Left colon (tissue), 2 donors: ENCODE measurements around the gene ARMC9. TPM values are rescaled to one million over a fixed set of nuclear protein-coding genes. Genes with fewer than 3 reads are reported as not detected.
"Not testable (repeated sequence)": the region's sequence is repeated elsewhere in the genome, so short reads cannot be mapped to it uniquely, and the experiment has no call there.

Source experiments
- ATAC-seq: fragments of 200-7000 bp; cut with Tn5 transposase; one replicate; pipeline ENCODE4 v1.9.1; 2020; ENCODE audit warnings: mild to moderate bottlenecking, moderate library complexity
- DNase-seq, 2 donors: peaks; one replicate each; pipeline ENCODE4 v3.0.0-alpha.2; 2020
- intact Hi-C, 2 donors: fragments of 100-400 bp; cut with DNase I in 1 of 2; cut with micrococcal nuclease in 1 of 2; formaldehyde crosslinking; loops; one replicate each; pipeline versions ENCODE4 v1.11.2 to v1.14.0; 2022; cut with DNase I, micrococcal nuclease
- total RNA-seq, 2 donors: library from RNA; stranded (reverse); fragmentation: NEBNext Ultra II Directional; extraction: Animal tissue kit (Norgen Biotek cat#: 25700); gene quantifications; one replicate each; pipeline ENCODE4 v1.2.1, GENCODE V29; 2021
- donor health status: DM: no; HTN: no; CAD: no.
- donor health status: DM: yes; HTN: yes; CAD: no.

ARMC9 gene
- total RNA-seq, 2 donors from 2014 or later = 9.4 to 13.6 TPM

- ATAC-seq = no peak
- intact Hi-C loops = loop anchor here in 1 of 2 donors (10.0 kb wide), 1 partner anchor 92 kb away; no protein-coding TSS in a partner anchor
- no peak for DNase-seq
Measured at GRCh38 chr2:231196592-231196991, 1.8 kb upstream of the ARMC9 start.

- not testable (repeated sequence) for ATAC-seq, DNase-seq
- intact Hi-C loops = loop anchor here in 1 of 2 donors (10.0 kb wide), 1 partner anchor 92 kb away; no protein-coding TSS in a partner anchor
Measured at GRCh38 chr2:231197196-231197595, 1.2 kb upstream of the ARMC9 start.

GRCh38 chr2:231197706-231198290, 633 bp upstream of the ARMC9 start:
- ATAC-seq (no peak), DNase-seq (no peak)
- intact Hi-C loops = loop anchor here in 1 of 2 donors (10.0 kb wide), 1 partner anchor 93 kb away; no protein-coding TSS in a partner anchor

GRCh38 chr2:231199219-231199618, 788 bp downstream of the ARMC9 start:
- ATAC-seq = peak; percentile 15
- no peak for DNase-seq
- intact Hi-C loops = loop anchor here in 1 of 2 donors (10.0 kb wide), 1 partner anchor 94 kb away; no protein-coding TSS in a partner anchor

- DNase-seq = peak in 1 of 2 donors; percentile 18
- no peak for ATAC-seq
- intact Hi-C loops = no loop called here
Measured at GRCh38 chr2:231200805-231201474, 2.5 kb downstream of the ARMC9 start.

- intact Hi-C loops = no loop called here
- no peak for DNase-seq
Measured at GRCh38 chr2:231201475-231201814, 3.0 kb downstream of the ARMC9 start.

GRCh38 chr2:231203087-231203486, 4.7 kb downstream of the ARMC9 start:
- intact Hi-C loops = no loop called here
- DNase-seq (no peak), ATAC-seq (no peak)

More at GRCh38 chr2:231201475-231201814, 3.0 kb downstream of the ARMC9 start:
- no peak for ATAC-seq

- ATAC-seq = no peak
- intact Hi-C loops = no loop called here
- DNase-seq = no peak
Measured at GRCh38 chr2:231204146-231204545, 5.7 kb downstream of the ARMC9 start.

- intact Hi-C loops = no loop called here
- ATAC-seq (no peak), DNase-seq (peak in 1 of 2 donors; percentile 2)
Measured at GRCh38 chr2:231204581-231204980, 6.2 kb downstream of the ARMC9 start.

- DNase-seq (no peak), ATAC-seq (no peak)
- intact Hi-C loops = no loop called here
Measured at GRCh38 chr2:231207734-231208133, 9.3 kb downstream of the ARMC9 start.

- ATAC-seq (no peak), DNase-seq (no peak)
- intact Hi-C loops = no loop called here
Measured at GRCh38 chr2:231210782-231211181, 12.4 kb downstream of the ARMC9 start.

- intact Hi-C loops = no loop called here
- no peak for DNase-seq
- no peak for ATAC-seq
Measured at GRCh38 chr2:231211486-231211885, 13.1 kb downstream of the ARMC9 start.

- ATAC-seq (no peak), DNase-seq (no peak)
- intact Hi-C loops = no loop called here
Measured at GRCh38 chr2:231212329-231212845, 14.0 kb downstream of the ARMC9 start.

- DNase-seq = no peak
- intact Hi-C loops = no loop called here
- ATAC-seq = no peak
Measured at GRCh38 chr2:231213931-231214642, 15.7 kb downstream of the ARMC9 start.

- DNase-seq (no peak), ATAC-seq (no peak)
- intact Hi-C loops = no loop called here
Measured at GRCh38 chr2:231218366-231218765, 19.9 kb downstream of the ARMC9 start.

GRCh38 chr2:231219289-231219688, 20.9 kb downstream of the ARMC9 start:
- DNase-seq (no peak), ATAC-seq (no peak)
- intact Hi-C loops = no loop called here

GRCh38 chr2:231221761-231222160, 23.3 kb downstream of the ARMC9 start:
- DNase-seq = no peak
- intact Hi-C loops = no loop called here
- ATAC-seq = no peak

GRCh38 chr2:231222318-231223000, 24.0 kb downstream of the ARMC9 start:
- DNase-seq (no peak), ATAC-seq (no peak)
- intact Hi-C loops = no loop called here

- no peak for DNase-seq
- peak; percentile 43 for ATAC-seq
- intact Hi-C loops = no loop called here
Measured at GRCh38 chr2:231223001-231223375, 24.6 kb downstream of the ARMC9 start.
